OCI-LY7 (cell line): ENCODE measurements around the gene PTPRM. TPM values are rescaled to one million over a fixed set of nuclear protein-coding genes. Genes with fewer than 3 reads are reported as not detected.

Experiments used
- BruUV-seq: library from RNA; stranded (reverse); fragments of 400-500 nt; replicated peaks from 2 replicates; lab custom pipeline; 2021; lab: Mats Ljungman, UMichigan
- CTCF ChIA-PET: fragments of 300-600 bp; sonication (Branson Sonifier 250); formaldehyde crosslinking; loops from one replicate; lab custom pipeline; 2022; ENCODE audit warnings: antibody characterized with exemption; ENCODE audit not compliant: unreplicated experiment; lab: Charles Lee
- POLR2A ChIA-PET: fragments of 300-600 bp; sonication (Branson Sonifier 250); formaldehyde crosslinking; loops from one replicate; lab custom pipeline; 2022; ENCODE audit warnings: antibody characterized with exemption; lab: Charles Lee
- DNase-seq: peaks from one replicate; pipeline ENCODE4 v3.0.0-alpha.2; 2015; ENCODE audit warnings: low spot score
- H2AFZ ChIP-seq: fragments of 200-600 bp; sonication (generic), shearing (Covaris generic); 2 replicates; pipeline ENCODE4 v1.6.1; 2014; ENCODE audit warnings: mild to moderate bottlenecking, antibody characterized with exemption, low read length, moderate library complexity
- H3K27ac ChIP-seq: fragments of 200-600 bp; sonication (generic); 2 replicates; pipeline ENCODE4 v1.5.1; 2014; ENCODE audit warnings: mixed run types, low read depth, mild to moderate bottlenecking, moderate library complexity, low read length, inconsistent platforms; ENCODE audit not compliant: poor library complexity, severe bottlenecking
- H3K36me3 ChIP-seq: fragments of 200-600 bp; sonication (generic); 2 replicates; pipeline ENCODE4 v1.6.1; 2014; ENCODE audit warnings: mild to moderate bottlenecking, antibody characterized with exemption, low read length, moderate library complexity, mixed read lengths; ENCODE audit not compliant: insufficient read depth
- H3K4me1 ChIP-seq: fragments of 200-600 bp; sonication (generic); 2 replicates; pipeline ENCODE4 v1.5.1; 2014; ENCODE audit warnings: mild to moderate bottlenecking, low read length; ENCODE audit not compliant: insufficient read depth, poor library complexity, severe bottlenecking
- H3K4me2 ChIP-seq: fragments of 200-600 bp; sonication (generic); 2 replicates; pipeline ENCODE4 v1.6.1; 2014; ENCODE audit warnings: mild to moderate bottlenecking, low read length
- H3K4me3 ChIP-seq: fragments of 200-600 bp; sonication (generic); 2 replicates; pipeline ENCODE4 v1.5.1; 2014; ENCODE audit warnings: mild to moderate bottlenecking, low read depth, low read length; ENCODE audit not compliant: poor library complexity, severe bottlenecking
- H3K79me2 ChIP-seq: fragments of 200-600 bp; sonication (generic); 2 replicates; pipeline ENCODE4 v1.6.1; 2016; ENCODE audit warnings: low read depth, mild to moderate bottlenecking, low read length, moderate library complexity, mixed read lengths; ENCODE audit not compliant: insufficient read depth
- H3K9me2 ChIP-seq: fragments of 200-600 bp; sonication (generic); 2 replicates; pipeline ENCODE4 v1.6.1; 2016; ENCODE audit warnings: mild to moderate bottlenecking, low read length, mixed read lengths; ENCODE audit not compliant: insufficient read depth
- H3K9me3 ChIP-seq: fragments of 200-600 bp; sonication (generic); 2 replicates; pipeline ENCODE4 v1.6.1; 2014; ENCODE audit warnings: mild to moderate bottlenecking, mixed run types, low read length, mixed read lengths
- H4K20me1 ChIP-seq: fragments of 200-600 bp; sonication (generic); 2 replicates; pipeline ENCODE4 v1.6.1; 2014; ENCODE audit warnings: mild to moderate bottlenecking, antibody characterized with exemption, low read length, moderate library complexity, mixed read lengths; ENCODE audit not compliant: insufficient read depth
- CTCF ChIP-seq: fragments of 200-600 bp; sonication (generic); conservative IDR thresholded peaks from 2 replicates; pipeline ENCODE4 v1.5.1; 2014; ENCODE audit warnings: mild to moderate bottlenecking, antibody characterized with exemption, low read length, moderate library complexity, mixed read lengths
- EZH2phosphoT487 ChIP-seq: fragments of 200-600 bp; sonication (generic); IDR thresholded peaks from 2 replicates; pipeline ENCODE4 v1.6.1; 2018; ENCODE audit warnings: low read depth, borderline replicate concordance, mild to moderate bottlenecking, mixed run types, antibody characterized with exemption, low read length, moderate library complexity, mixed read lengths
- intact Hi-C: fragments of 100-400 bp; cut with micrococcal nuclease; formaldehyde crosslinking; loops from one replicate; pipeline ENCODE4 v1.10.0; 2022; ENCODE audit not compliant: unreplicated experiment
- total RNA-seq, 2 experiments: library from RNA; depleted of rRNA in 1 of 2; stranded (reverse); fragments of >200 nt in 1 of 2; shearing (Covaris generic) in 1 of 2; gene quantifications; 2 replicates each; pipeline ENCODE4 v1.2.3, GENCODE V29; 2014 to 2022

The PTPRM gene
- total RNA-seq, 2 experiments from 2014 or later: not detected

GRCh38 chr18:8004792-8005191 lies 437.7 kb downstream of the PTPRM start:
- no peaks in the 10 kb centered on the region for H3K79me2 ChIP-seq
- H3K9me3 ChIP-seq: no peaks in the 10 kb centered on the region
- no peak overlapping the region for H3K27ac ChIP-seq
- intact Hi-C loops: no loop called here
- H3K4me2 ChIP-seq: no peak overlapping the region
- no peaks in the 10 kb centered on the region for H4K20me1 ChIP-seq
- ChIA-PET POLR2A (interaction anchor here (0.6 kb wide), 1 partner anchor 678 kb away, joined by 3 read pairs; no protein-coding TSS in a partner anchor), CTCF (no interaction called here)
- no TSS peak for BruUV-seq
- TF ChIP-seq EZH2phosphoT487 (no peak), CTCF (no peak)
- no peak overlapping the region for H2AFZ ChIP-seq
- no peak overlapping the region for H3K4me3 ChIP-seq
- H3K9me2 ChIP-seq: no peaks in the 10 kb centered on the region
- no peaks in the 10 kb centered on the region for H3K36me3 ChIP-seq
- no peak for DNase-seq
- H3K4me1 ChIP-seq: no peaks in the 10 kb centered on the region

- Histone ChIP-seq H4K20me1 (no peaks in the 10 kb centered on the region), H3K79me2 (no peaks in the 10 kb centered on the region), H3K4me3 (no peak overlapping the region), H3K36me3 (no peaks in the 10 kb centered on the region), H3K4me1 (no peaks in the 10 kb centered on the region), H2AFZ (no peak overlapping the region), H3K9me2 (no peaks in the 10 kb centered on the region), H3K4me2 (no peak overlapping the region), H3K9me3 (no peaks in the 10 kb centered on the region), H3K27ac (no peak overlapping the region)
- intact Hi-C loops: no loop called here
- DNase-seq: no peak
- no peak for TF ChIP-seq EZH2phosphoT487
- no peak for TF ChIP-seq CTCF
- no TSS peak for BruUV-seq
- CTCF ChIA-PET: no interaction called here
- POLR2A ChIA-PET: no interaction called here
Observed at GRCh38 chr18:8005870-8006569, 438.9 kb downstream of the PTPRM start.

- POLR2A ChIA-PET: interaction anchor here (0.7 kb wide), 1 partner anchor 153 kb away, joined by 4 read pairs; no protein-coding TSS in a partner anchor
- no TSS peak for BruUV-seq
- Histone ChIP-seq H3K4me3 (no peak overlapping the region), H3K9me3 (no peaks in the 10 kb centered on the region), H3K36me3 (no peaks in the 10 kb centered on the region), H3K27ac (no peak overlapping the region), H3K4me1 (no peaks in the 10 kb centered on the region), H3K9me2 (no peaks in the 10 kb centered on the region), H3K4me2 (no peak overlapping the region), H4K20me1 (no peaks in the 10 kb centered on the region), H3K79me2 (no peaks in the 10 kb centered on the region), H2AFZ (no peak overlapping the region)
- no peak for DNase-seq
- TF ChIP-seq EZH2phosphoT487 (no peak), CTCF (no peak)
- intact Hi-C loops: no loop called here
- CTCF ChIA-PET: no interaction called here
Observed at GRCh38 chr18:8006979-8007378, 439.9 kb downstream of the PTPRM start.
